H9 (cell line): Measurements from ENCODE around the gene ITGAE. TPM values are rescaled to one million over a fixed set of nuclear protein-coding genes. Genes with fewer than 3 reads are reported as not detected.

Experiments
- DNase-seq: peaks from one replicate; pipeline ENCODE4 v3.0.0-alpha.2; 2017
- H2AFZ ChIP-seq: one replicate; pipeline ENCODE4 v1.6.1; 2013; ENCODE audit warnings: mild to moderate bottlenecking, low read length, control low read depth, moderate library complexity
- H2AK5ac ChIP-seq: 2 replicates; pipeline ENCODE4 v1.6.1; 2013; ENCODE audit warnings: low read length, control low read depth, mixed read lengths; ENCODE audit not compliant: insufficient read length
- H2BK120ac ChIP-seq: one replicate; pipeline ENCODE4 v1.6.1; 2013; ENCODE audit warnings: low read depth, mild to moderate bottlenecking, low read length, control low read depth, inconsistent platforms; ENCODE audit not compliant: poor library complexity, severe bottlenecking
- H2BK12ac ChIP-seq: 2 replicates; pipeline ENCODE4 v1.6.1; 2013; ENCODE audit warnings: low read length, control low read depth, mixed read lengths, low read depth; ENCODE audit not compliant: insufficient read length
- H2BK15ac ChIP-seq: 2 replicates; pipeline ENCODE4 v1.6.1; 2013; ENCODE audit warnings: low read depth, low read length, control low read depth
- H2BK20ac ChIP-seq: one replicate; pipeline ENCODE4 v1.6.1; 2013; ENCODE audit warnings: low read depth, mild to moderate bottlenecking, low read length, control low read depth, inconsistent platforms; ENCODE audit not compliant: poor library complexity, severe bottlenecking
- H2BK5ac ChIP-seq: 2 replicates; pipeline ENCODE4 v1.6.1; 2013; ENCODE audit warnings: low read length, control low read depth, mixed read lengths; ENCODE audit not compliant: insufficient read length
- H3K14ac ChIP-seq: 2 replicates; pipeline ENCODE4 v1.6.1; 2013; ENCODE audit warnings: low read length, control low read depth; ENCODE audit not compliant: insufficient read depth
- H3K18ac ChIP-seq: 2 replicates; pipeline ENCODE4 v1.6.1; 2013; ENCODE audit warnings: low read depth, mild to moderate bottlenecking, mixed read lengths, low read length, control low read depth; ENCODE audit not compliant: insufficient read length
- H3K23ac ChIP-seq: 2 replicates; pipeline ENCODE4 v1.6.1; 2013; ENCODE audit warnings: low read length, control low read depth, mixed read lengths, low read depth; ENCODE audit not compliant: insufficient read length
- H3K23me2 ChIP-seq: 2 replicates; pipeline ENCODE4 v1.6.1; 2013; ENCODE audit warnings: low read depth, mild to moderate bottlenecking, mixed read lengths, low read length, control low read depth; ENCODE audit not compliant: insufficient read length, poor library complexity, severe bottlenecking
- H3K27ac ChIP-seq: 2 replicates; pipeline ENCODE4 v1.5.1; 2013; ENCODE audit warnings: low read length, control low read depth, mixed read lengths, low read depth; ENCODE audit not compliant: insufficient read length
- H3K27me3 ChIP-seq: 2 replicates; pipeline ENCODE4 v1.6.1; 2013; ENCODE audit warnings: low read length, control low read depth, inconsistent platforms; ENCODE audit not compliant: insufficient read depth
- H3K4ac ChIP-seq: 2 replicates; pipeline ENCODE4 v1.6.1; 2013; ENCODE audit warnings: low read depth, mild to moderate bottlenecking, control low read depth, inconsistent platforms, low read length, moderate library complexity
- H3K4me1 ChIP-seq: 2 replicates; pipeline ENCODE4 v1.6.1; 2013; ENCODE audit warnings: low read length, control low read depth, inconsistent platforms; ENCODE audit not compliant: insufficient read depth
- H3K4me2 ChIP-seq: 2 replicates; pipeline ENCODE4 v1.6.1; 2013; ENCODE audit warnings: low read length, control low read depth, mixed read lengths; ENCODE audit not compliant: insufficient read length, insufficient read depth
- H3K56ac ChIP-seq: 2 replicates; pipeline ENCODE4 v1.6.1; 2013; ENCODE audit warnings: low read depth, mild to moderate bottlenecking, mixed read lengths, low read length, control low read depth; ENCODE audit not compliant: insufficient read length
- H3K79me1 ChIP-seq: 2 replicates; pipeline ENCODE4 v1.6.1; 2013; ENCODE audit warnings: low read depth, mild to moderate bottlenecking, moderate library complexity, low read length, control low read depth, inconsistent platforms; ENCODE audit not compliant: insufficient read depth, poor library complexity, severe bottlenecking
- H3K79me2 ChIP-seq: 2 replicates; pipeline ENCODE4 v1.6.1; 2013; ENCODE audit warnings: low read length, control low read depth, inconsistent platforms; ENCODE audit not compliant: insufficient read depth
- H3K9ac ChIP-seq: 2 replicates; pipeline ENCODE4 v1.6.1; 2013; ENCODE audit warnings: low read length, control low read depth, mixed read lengths; ENCODE audit not compliant: insufficient read length; ENCODE audit errors: extremely low read depth
- H3K9me3 ChIP-seq: one replicate; pipeline ENCODE4 v1.6.1; 2013; ENCODE audit warnings: low read depth, low read length, inconsistent platforms; ENCODE audit not compliant: control insufficient read depth
- H3T11ph ChIP-seq: one replicate; pipeline ENCODE4 v1.6.1; 2013; ENCODE audit warnings: mild to moderate bottlenecking, low read length, control low read depth, inconsistent platforms
- H4K20me1 ChIP-seq: one replicate; pipeline ENCODE4 v1.6.1; 2013; ENCODE audit not compliant: control insufficient read depth, insufficient read length, insufficient read depth
- H4K5ac ChIP-seq: 2 replicates; pipeline ENCODE4 v1.6.1; 2013; ENCODE audit warnings: low read depth, mild to moderate bottlenecking, mixed read lengths, low read length, control low read depth; ENCODE audit not compliant: insufficient read length
- H4K8ac ChIP-seq: replicated peaks from 2 replicates; pipeline ENCODE4 v1.6.1; 2013; ENCODE audit warnings: low read length, control low read depth, mixed read lengths, low read depth; ENCODE audit not compliant: insufficient read length
- H4K91ac ChIP-seq: 2 replicates; pipeline ENCODE4 v1.6.1; 2013; ENCODE audit warnings: low read depth, mild to moderate bottlenecking, moderate library complexity, mixed read lengths, low read length, control low read depth; ENCODE audit not compliant: insufficient read length
- H3K27ac Mint-ChIP-seq, 3 experiments: 2 replicates in 2 of 3; 3 replicates in 1 of 3; pipeline ENCODE4 v1.8.0; 2020 to 2021; ENCODE audit warnings: mixed read lengths in 3 of 3, mild to moderate bottlenecking in 1 of 3, moderate library complexity in 1 of 3
- H3K27me3 Mint-ChIP-seq: 2 replicates; pipeline ENCODE4 v1.8.0; 2021; ENCODE audit warnings: low read depth, mild to moderate bottlenecking, moderate library complexity, mixed read lengths
- H3K36me3 Mint-ChIP-seq, 3 experiments: 2 replicates in 2 of 3; 3 replicates in 1 of 3; pipeline ENCODE4 v1.8.0; 2020 to 2021; ENCODE audit warnings: low read depth in 3 of 3, mixed read lengths in 3 of 3; ENCODE audit not compliant: insufficient read depth in 1 of 3
- H3K4me1 Mint-ChIP-seq, 2 experiments: 2 replicates each; pipeline ENCODE4 v1.8.0; 2020; ENCODE audit warnings: mixed read lengths in 2 of 2
- H3K4me3 Mint-ChIP-seq, 2 experiments: 2 replicates in 1 of 2; 3 replicates in 1 of 2; pipeline ENCODE4 v1.8.0; 2020 to 2021; ENCODE audit warnings: mild to moderate bottlenecking in 2 of 2, mixed read lengths in 2 of 2, moderate library complexity in 1 of 2
- H3K9me3 Mint-ChIP-seq, 2 experiments: 2 replicates in 1 of 2; 3 replicates in 1 of 2; pipeline ENCODE4 v1.8.0; 2020; ENCODE audit warnings: mild to moderate bottlenecking in 2 of 2, mixed read lengths in 2 of 2, moderate library complexity in 1 of 2
- CTCF ChIP-seq: fragments of 200-600 bp; sonication (generic); conservative IDR thresholded peaks from 3 replicates; pipeline ENCODE4 v1.8.0; 2021; ENCODE audit warnings: antibody characterized with exemption, mild to moderate bottlenecking
- WGBS: extraction: QIAGEN DNeasy Blood & Tissue Kit; methylation state at CpG from one replicate; pipeline ENCODE4 v1.1.7; 2013; ENCODE audit warnings: missing lambda C conversion rate, low lambda C conversion rate, mixed read lengths; ENCODE audit not compliant: insufficient read length; ENCODE audit errors: extremely low coverage; 5-methylcytosine and 5-hydroxymethylcytosine counted together
- total RNA-seq: library from RNA; stranded (reverse); gene quantifications from 2 replicates; pipeline ENCODE4 v1.2.1, GENCODE V29; 2021

Gene ITGAE
- total RNA-seq, 1 experiment from 2014 or later, result 23.5 TPM

GRCh38 chr17:3828151-3828851, 27.3 kb upstream of the ITGAE start:
- Histone ChIP-seq H3K56ac (no peak overlapping the region), H3K4me2 (no peak overlapping the region), H3K9me3 (no peaks in the 10 kb centered on the region), H3K27me3 (no peaks in the 10 kb centered on the region), H2BK20ac (no peak overlapping the region), H4K5ac (no peak overlapping the region), H2BK12ac (no peak overlapping the region), H3K27ac (no peak overlapping the region), H3K4me1 (no peaks in the 10 kb centered on the region), H3T11ph (no peak overlapping the region), H2BK15ac (no peak overlapping the region), H4K91ac (no peak overlapping the region), H3K79me2 (no peaks in the 10 kb centered on the region), H3K79me1 (no peaks in the 10 kb centered on the region), H4K20me1 (no peaks in the 10 kb centered on the region), H3K23ac (no peak overlapping the region), H3K14ac (no peak overlapping the region), H2AFZ (no peak overlapping the region), H3K18ac (no peak overlapping the region), H3K4ac (no peak overlapping the region), H2AK5ac (no peak overlapping the region), H3K23me2 (no peaks in the 10 kb centered on the region), H4K8ac (no peak overlapping the region), H3K9ac (no peak overlapping the region), H2BK120ac (no peak overlapping the region), H2BK5ac (no peak overlapping the region)
- Mint-ChIP-seq H3K27me3 (no peaks in the 10 kb centered on the region; the same call in 1 of the 2 replicates), H3K27ac (no peak overlapping the region; a peak in 1 of 7 replicates), H3K9me3 (no peaks in the 10 kb centered on the region; a peak in 1 of 5 replicates), H3K4me3 (no peak overlapping the region), H3K36me3 (peaks cover 28 to 69% (median 64%) of the 10 kb centered on the region in 3 experiments; a peak in 6 of 7 replicates), H3K4me1 (no peaks in the 10 kb centered on the region)
- TF ChIP-seq CTCF, result no peak
- DNase-seq, result no peak
- WGBS, result no CpG with 5 or more reads among the region's 7 CpGs
